Hepatocyte (in vitro differentiated cells): ENCODE results near the gene ZDHHC7.

ENCODE experiments used
- EZH2 ChIP-seq: fragments of 200-600 bp; sonication (generic); IDR thresholded peaks from 2 replicates; pipeline ENCODE4 v1.6.1; 2016; ENCODE audit warnings: antibody characterized with exemption, mild to moderate bottlenecking, borderline replicate concordance
- EZH2phosphoT487 ChIP-seq: fragments of 200-600 bp; sonication (generic); IDR thresholded peaks from one replicate; pipeline ENCODE4 v1.6.1; 2018; ENCODE audit warnings: antibody characterized with exemption, mild to moderate bottlenecking, low read depth, moderate library complexity; ENCODE audit not compliant: unreplicated experiment, severe bottlenecking
- TF ChIP-seq, protein P1 (sequence below): fragments of 200-600 bp; sonication (generic); IDR thresholded peaks from 2 replicates; pipeline ENCODE4 v1.5.1; 2016; ENCODE audit warnings: antibody characterized with exemption, mild to moderate bottlenecking; ENCODE audit not compliant: poor library complexity

DNA sequence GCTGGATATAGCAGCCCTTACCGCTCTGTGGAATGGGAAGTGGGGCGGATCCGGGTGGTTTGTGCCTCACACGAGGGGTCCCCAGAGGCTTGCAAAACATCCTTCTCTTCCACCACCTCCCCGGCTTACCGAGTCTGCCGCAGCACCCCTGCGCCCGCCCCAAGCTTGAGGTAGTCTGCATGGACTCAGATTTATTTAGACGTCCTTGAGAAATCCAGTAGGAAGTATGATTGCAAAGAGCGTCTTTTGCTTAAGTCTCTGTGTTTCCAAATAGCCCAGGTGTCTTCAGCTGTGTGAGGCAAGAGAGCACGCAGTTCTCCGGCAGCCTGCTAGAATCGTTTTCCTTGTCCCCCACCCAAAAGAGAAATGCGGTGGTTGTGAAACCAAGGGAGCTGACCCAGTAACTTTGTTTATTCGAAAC is 18.7 kb upstream of the ZDHHC7 start:
- TF ChIP-seq, protein P1, sequence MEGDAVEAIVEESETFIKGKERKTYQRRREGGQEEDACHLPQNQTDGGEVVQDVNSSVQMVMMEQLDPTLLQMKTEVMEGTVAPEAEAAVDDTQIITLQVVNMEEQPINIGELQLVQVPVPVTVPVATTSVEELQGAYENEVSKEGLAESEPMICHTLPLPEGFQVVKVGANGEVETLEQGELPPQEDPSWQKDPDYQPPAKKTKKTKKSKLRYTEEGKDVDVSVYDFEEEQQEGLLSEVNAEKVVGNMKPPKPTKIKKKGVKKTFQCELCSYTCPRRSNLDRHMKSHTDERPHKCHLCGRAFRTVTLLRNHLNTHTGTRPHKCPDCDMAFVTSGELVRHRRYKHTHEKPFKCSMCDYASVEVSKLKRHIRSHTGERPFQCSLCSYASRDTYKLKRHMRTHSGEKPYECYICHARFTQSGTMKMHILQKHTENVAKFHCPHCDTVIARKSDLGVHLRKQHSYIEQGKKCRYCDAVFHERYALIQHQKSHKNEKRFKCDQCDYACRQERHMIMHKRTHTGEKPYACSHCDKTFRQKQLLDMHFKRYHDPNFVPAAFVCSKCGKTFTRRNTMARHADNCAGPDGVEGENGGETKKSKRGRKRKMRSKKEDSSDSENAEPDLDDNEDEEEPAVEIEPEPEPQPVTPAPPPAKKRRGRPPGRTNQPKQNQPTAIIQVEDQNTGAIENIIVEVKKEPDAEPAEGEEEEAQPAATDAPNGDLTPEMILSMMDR = no peak
- TF ChIP-seq EZH2 (no peak), EZH2phosphoT487 (no peak)
